Measurements from ENCODE around the gene DIO1.

Gene DIO1

GRCh38 chr1:53943490-53944043 lies 49.6 kb downstream of the DIO1 start:
- DNase-seq: no peak

- DNase-seq: peak; percentile 34
These were observed 50.6 kb downstream of the DIO1 start for GRCh38 chr1:53944469-53945182.

- DNase-seq: peak; percentile 27
These were observed 51.1 kb downstream of the DIO1 start for GRCh38 chr1:53945183-53945432.

GRCh38 chr1:53945433-53946251 lies 51.7 kb downstream of the DIO1 start, which contains the start of gene IFT25:
Gene IFT25 (minus strand): TSS chr1:53945699. CDS start chr1:53940082, 5,617 bp downstream.
- DNase-seq: peak; percentile 84

DNA sequence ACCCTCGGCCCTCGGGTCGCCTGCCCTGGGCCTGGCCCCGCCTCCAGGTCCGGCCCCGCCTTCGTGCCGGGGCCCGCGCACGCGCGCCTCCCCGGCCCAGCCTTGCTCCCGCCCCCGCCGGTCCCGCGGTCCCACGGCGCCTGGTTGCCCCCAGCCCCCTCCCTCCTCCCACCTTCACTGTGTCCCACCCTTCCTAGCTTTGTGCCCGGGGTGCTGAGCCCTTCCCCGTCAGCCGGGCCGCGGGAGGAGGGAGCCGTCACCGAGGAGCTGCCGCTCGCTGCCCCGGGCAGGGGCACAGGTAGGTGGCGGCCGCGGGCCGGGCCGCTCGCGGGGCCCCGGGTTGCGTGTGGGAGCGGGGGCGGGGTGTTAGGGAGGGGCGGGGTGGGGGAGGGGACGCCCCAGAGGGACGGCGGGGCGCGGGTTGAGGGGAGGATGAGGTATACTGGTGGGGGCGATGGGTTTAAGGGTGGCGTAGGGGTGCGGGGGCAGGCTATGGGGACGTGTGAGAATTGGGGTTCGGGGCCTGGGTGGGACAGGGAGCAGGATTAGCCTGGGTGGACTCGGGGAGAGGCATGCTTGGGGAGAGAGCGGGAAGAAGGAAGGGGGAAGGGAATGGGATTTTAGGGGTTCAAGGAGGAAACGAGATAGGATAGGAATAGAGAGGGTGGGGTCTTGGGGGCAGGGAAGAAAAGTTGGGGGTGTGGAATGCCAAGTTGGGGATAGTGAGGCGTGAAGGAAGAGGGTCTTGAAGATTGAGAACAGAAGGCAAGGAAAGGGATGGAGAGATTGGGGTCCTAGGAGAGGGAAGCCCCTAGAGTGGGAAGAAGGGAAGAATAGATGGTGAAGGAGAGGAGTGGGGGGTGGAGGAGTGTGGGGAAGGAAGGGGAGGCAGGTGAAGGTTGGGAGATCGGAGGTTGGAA lies 52.5 kb downstream of the DIO1 start, which contains the start of gene LRRC42:
Gene LRRC42 (plus strand): TSS at position 99 of the 920 bp plus-strand sequence. CDS start 5,650 bp downstream, outside the sequence.
- DNase-seq: no peak

GRCh38 chr1:53947172-53947907 lies 53.4 kb downstream of the DIO1 start:
- no peak for DNase-seq

DNA sequence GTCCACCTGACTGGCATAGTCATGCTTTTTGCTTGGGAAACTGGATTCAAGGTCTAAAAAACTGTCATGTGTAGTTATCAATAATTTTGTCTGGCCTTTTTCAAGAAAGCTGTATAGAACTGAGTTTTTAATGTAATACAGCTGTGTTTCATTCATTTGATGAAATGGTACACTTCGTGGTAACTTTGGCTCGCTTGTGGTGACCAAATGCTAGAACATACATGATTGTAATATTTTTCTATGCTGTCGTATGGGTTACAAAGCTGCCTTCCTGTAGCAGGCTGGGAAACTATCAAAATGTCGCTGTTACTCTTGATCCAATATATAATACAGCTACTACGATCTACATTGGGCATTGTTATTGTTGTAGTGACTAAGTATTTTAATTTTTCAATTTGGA lies 54.3 kb downstream of the DIO1 start:
- DNase-seq: no peak

- peak; percentile 26 for DNase-seq
These were observed 55.3 kb downstream of the DIO1 start for GRCh38 chr1:53949023-53949990.

DNA sequence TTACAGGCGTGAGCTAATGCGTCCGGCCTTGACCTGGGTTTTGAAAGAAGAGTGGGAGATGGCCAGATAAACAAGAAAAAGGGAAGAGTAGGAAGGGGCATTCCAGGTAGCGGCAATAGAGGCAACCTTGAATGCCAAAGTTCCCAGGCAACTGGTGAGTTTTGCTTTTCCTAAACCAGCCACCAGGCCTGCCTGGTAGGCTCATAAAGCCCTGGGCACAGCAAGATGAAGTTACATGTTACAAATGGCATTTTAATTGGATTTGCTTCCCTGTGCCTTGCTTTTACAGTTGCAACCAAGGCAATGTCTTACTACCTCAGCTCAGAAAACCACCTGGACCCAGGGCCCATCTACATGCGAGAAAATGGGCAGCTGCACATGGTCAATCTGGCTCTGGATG lies 57.7 kb downstream of the DIO1 start:
- DNase-seq: no peak

DNA sequence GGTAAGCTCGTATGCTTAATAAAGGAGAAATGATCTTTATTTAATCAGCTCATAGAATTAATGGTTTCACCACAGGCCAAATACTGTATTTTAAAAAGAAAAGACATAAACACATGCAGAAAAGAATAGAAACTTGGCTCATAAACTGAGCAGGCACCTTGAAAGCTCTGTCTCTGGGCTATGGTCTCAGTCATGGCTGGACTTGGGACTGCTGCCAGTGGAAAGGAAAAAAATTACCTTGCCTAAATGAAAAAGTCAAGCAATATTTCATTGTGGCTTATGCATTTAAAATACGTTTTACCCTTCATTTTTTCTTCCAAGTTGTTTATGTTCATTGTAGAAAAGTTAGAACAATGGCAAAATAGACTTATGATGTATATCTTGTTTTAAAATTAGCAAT lies 60.1 kb downstream of the DIO1 start:
- no peak for DNase-seq

GRCh38 chr1:53956308-53957168 lies 62.6 kb downstream of the DIO1 start:
- peak; percentile 53 for DNase-seq

- DNase-seq: no peak
These were observed 63.3 kb downstream of the DIO1 start for GRCh38 chr1:53957194-53957818.

GRCh38 chr1:53959664-53960250 lies 65.8 kb downstream of the DIO1 start:
- DNase-seq: no peak
